Measurements from ENCODE around the gene CLCN1. TPM values are rescaled to one million over a fixed set of nuclear protein-coding genes. Genes with fewer than 3 reads are reported as not detected.

CLCN1 gene
- polyA plus RNA-seq, 2 of the 4 experiments (the other 2 are of a cell fraction) = 0.08 TPM; not detected in 1

DNA sequence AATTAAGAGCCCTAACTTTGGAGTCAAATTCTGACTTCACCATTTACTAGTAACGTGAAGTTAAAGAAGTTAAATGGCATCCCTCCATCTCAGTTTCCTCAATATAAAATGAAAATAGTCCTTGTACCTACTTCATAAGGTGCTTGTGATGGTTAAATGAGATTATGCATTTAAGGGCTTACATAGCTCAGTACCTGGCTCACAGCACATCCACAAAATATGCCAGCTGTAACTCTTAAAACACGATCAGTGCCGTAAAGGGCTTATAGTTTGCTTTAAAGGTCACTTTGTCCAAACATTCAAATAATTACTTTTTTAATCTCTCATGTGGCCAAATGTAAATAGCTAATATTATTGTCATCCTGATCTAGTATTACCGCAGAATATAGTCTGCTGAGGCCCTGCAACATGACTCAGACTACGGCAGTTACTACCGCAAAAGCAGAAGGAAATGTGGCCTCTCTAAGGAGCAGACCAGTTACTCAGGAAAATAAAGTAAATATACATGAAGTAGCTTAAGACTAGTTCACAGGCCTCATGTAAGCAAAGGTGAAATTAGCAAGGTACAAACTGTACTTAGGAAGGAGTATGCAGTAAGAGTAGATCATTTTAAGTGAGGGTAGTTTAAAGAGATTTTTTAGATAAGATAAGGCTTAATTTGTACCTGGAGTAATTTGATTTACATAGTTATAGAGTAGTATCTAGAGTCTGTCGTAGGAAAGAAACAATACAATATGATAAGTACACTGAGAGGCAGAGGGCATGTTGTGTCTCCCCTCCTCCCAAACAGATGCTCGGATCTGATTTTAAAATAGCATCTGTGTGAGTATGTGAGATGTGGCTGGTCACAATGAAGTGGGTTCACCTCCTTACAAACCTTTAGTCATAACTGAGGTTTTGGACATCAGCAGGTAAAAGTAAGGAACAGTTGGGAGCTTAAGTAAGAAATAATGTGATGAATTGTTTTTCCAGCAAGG lies 14.7 kb upstream of the CLCN1 start:
- ChIA-PET POLR2A (interaction anchor here (1.0 kb wide), 1 partner anchor 13 kb away, joined by 3 read pairs; the partner anchor contains the start of gene CASP2), CTCF (interaction anchor here (0.7 to 3.9 kb wide), 9 partner anchors 9 to 122 kb away, joined by 3 to 33 read pairs (median 3); partner anchors contain the start of genes CASP2 and GSTK1)
- Histone ChIP-seq H3K27ac (no peak overlapping the region), H3K9me3 (no peaks in the 10 kb centered on the region), H3K4me1 (peaks cover 1% of the 10 kb centered on the region; the same call in 1 of the 3 replicates), H3K4me2 (no peak overlapping the region), H3K4me3 (no peak overlapping the region)
- FAIRE-seq (no peak), DNase-seq (ENCODE audit: low read depth in 1 of 2, low spot score in 1 of 2) (no peak), ATAC-seq (no peak)
- TF ChIP-seq, protein P1, sequence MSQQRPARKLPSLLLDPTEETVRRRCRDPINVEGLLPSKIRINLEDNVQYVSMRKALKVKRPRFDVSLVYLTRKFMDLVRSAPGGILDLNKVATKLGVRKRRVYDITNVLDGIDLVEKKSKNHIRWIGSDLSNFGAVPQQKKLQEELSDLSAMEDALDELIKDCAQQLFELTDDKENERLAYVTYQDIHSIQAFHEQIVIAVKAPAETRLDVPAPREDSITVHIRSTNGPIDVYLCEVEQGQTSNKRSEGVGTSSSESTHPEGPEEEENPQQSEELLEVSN (IDR thresholded peaks at IDR 0.05; ENCODE audit: borderline replicate concordance, low read depth) = no peak
- no peak for TF ChIP-seq GATA3 (IDR thresholded peaks at IDR 0.05; ENCODE audit: borderline replicate concordance)
- TF ChIP-seq ZSCAN20 (CRISPR knock-in tag; IDR thresholded peaks at IDR 0.05) = no peak
- 91% methylated on average over 8 of the region's 8 CpGs for WGBS (ENCODE audit: missing lambda C conversion rate)

DNA sequence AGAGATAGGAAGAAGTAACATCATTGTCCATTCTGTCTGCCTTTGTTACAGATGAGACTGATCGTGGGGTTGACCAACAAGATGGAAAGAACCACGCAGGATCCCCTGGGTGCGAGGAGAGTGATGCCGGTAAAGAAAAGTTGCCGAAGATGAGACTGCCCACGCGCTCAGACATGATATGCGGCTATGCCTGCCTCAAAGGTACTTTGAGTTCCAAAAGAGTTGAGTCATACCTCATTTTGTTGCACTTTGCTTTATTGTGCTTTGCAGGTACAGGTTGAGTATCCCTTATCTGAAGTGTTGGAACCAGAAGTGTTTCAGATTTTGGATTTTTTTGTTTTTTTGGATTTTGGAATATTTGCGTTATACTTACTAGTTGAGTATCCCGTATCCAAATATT lies 12.2 kb upstream of the CLCN1 start:
- H3K4me2 ChIP-seq = no peak overlapping the region
- no peaks in the 10 kb centered on the region for H3K4me1 ChIP-seq
- POLR2A ChIA-PET = no interaction called here
- H3K9me3 ChIP-seq = no peaks in the 10 kb centered on the region
- CTCF ChIA-PET = no interaction called here
- ATAC-seq (no peak), DNase-seq (ENCODE audit: low read depth in 1 of 2, low spot score in 1 of 2) (no peak), FAIRE-seq (no peak)
- no peak for TF ChIP-seq HOXB13 (CRISPR knock-in tag; IDR thresholded peaks at IDR 0.05; ENCODE audit: low read depth)
- TF ChIP-seq, protein P2, sequence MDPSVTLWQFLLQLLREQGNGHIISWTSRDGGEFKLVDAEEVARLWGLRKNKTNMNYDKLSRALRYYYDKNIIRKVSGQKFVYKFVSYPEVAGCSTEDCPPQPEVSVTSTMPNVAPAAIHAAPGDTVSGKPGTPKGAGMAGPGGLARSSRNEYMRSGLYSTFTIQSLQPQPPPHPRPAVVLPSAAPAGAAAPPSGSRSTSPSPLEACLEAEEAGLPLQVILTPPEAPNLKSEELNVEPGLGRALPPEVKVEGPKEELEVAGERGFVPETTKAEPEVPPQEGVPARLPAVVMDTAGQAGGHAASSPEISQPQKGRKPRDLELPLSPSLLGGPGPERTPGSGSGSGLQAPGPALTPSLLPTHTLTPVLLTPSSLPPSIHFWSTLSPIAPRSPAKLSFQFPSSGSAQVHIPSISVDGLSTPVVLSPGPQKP (IDR thresholded peaks at IDR 0.05; ENCODE audit: low read depth, low read length) = no peak
- TF ChIP-seq TFCP2L1 (CRISPR knock-in tag; IDR thresholded peaks at IDR 0.05) = no peak
- TF ChIP-seq RCOR1 (IDR thresholded peaks at IDR 0.05; ENCODE audit: low read depth, low read length) = no peak
- TF ChIP-seq, protein P1 (IDR thresholded peaks at IDR 0.05; ENCODE audit: borderline replicate concordance, low read depth) = no peak
- H3K4me3 ChIP-seq = no peak overlapping the region
- WGBS (ENCODE audit: missing lambda C conversion rate) = 94% methylated on average over 10 of the region's 10 CpGs
- no peak overlapping the region for H3K27ac ChIP-seq

DNA sequence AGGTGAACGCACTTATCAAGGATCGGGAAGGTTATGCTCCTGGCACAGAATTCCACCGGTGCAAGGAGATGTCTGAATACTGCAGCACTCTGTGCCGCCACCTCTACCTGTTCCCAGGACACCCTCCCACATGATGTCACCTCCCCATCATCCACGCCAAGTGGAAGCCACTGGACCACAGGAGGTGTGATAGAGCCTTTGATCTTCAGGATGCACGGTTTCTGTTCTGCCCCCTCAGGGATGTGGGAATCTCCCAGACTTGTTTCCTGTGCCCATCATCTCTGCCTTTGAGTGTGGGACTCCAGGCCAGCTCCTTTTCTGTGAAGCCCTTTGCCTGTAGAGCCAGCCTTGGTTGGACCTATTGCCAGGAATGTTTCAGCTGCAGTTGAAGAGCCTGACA lies 11.0 kb upstream of the CLCN1 start:
- Histone ChIP-seq H3K27ac (no peak overlapping the region), H3K9me3 (no peaks in the 10 kb centered on the region), H3K4me3 (no peak overlapping the region), H3K4me1 (no peaks in the 10 kb centered on the region), H3K4me2 (no peak overlapping the region)
- CTCF ChIA-PET = interaction anchor here (0.9 to 3.4 kb wide), 16 partner anchors 9 to 116 kb away, joined by 3 to 37 read pairs (median 6); partner anchors contain the start of genes CASP2, CLCN1 and GSTK1
- peak in 1 of 2 experiments; percentile 13; a peak in 3 of 6 replicates for ATAC-seq
- FAIRE-seq = no peak
- TF ChIP-seq, protein P3, sequence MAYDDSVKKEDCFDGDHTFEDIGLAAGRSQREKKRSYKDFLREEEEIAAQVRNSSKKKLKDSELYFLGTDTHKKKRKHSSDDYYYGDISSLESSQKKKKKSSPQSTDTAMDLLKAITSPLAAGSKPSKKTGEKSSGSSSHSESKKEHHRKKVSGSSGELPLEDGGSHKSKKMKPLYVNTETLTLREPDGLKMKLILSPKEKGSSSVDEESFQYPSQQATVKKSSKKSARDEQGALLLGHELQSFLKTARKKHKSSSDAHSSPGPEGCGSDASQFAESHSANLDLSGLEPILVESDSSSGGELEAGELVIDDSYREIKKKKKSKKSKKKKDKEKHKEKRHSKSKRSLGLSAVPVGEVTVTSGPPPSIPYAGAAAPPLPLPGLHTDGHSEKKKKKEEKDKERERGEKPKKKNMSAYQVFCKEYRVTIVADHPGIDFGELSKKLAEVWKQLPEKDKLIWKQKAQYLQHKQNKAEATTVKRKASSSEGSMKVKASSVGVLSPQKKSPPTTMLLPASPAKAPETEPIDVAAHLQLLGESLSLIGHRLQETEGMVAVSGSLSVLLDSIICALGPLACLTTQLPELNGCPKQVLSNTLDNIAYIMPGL (CRISPR knock-in tag; IDR thresholded peaks at IDR 0.05; ENCODE audit: borderline replicate concordance) = no peak
- TF ChIP-seq, protein P4, sequence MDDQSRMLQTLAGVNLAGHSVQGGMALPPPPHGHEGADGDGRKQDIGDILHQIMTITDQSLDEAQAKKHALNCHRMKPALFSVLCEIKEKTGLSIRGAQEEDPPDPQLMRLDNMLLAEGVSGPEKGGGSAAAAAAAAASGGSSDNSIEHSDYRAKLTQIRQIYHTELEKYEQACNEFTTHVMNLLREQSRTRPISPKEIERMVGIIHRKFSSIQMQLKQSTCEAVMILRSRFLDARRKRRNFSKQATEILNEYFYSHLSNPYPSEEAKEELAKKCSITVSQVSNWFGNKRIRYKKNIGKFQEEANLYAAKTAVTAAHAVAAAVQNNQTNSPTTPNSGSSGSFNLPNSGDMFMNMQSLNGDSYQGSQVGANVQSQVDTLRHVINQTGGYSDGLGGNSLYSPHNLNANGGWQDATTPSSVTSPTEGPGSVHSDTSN (IDR thresholded peaks at IDR 0.05) = no peak
- no peak for TF ChIP-seq NFE2L2 (conservative IDR thresholded peaks at IDR 0.05; ENCODE audit: low read length)
- no peak for TF ChIP-seq POLR2A (IDR thresholded peaks at IDR 0.05; ENCODE audit: low read length)
- no peak for TF ChIP-seq CBX8 (IDR thresholded peaks at IDR 0.05)
- no peak for TF ChIP-seq ZC3H11A (IDR thresholded peaks at IDR 0.05)
- TF ChIP-seq, protein P5, sequence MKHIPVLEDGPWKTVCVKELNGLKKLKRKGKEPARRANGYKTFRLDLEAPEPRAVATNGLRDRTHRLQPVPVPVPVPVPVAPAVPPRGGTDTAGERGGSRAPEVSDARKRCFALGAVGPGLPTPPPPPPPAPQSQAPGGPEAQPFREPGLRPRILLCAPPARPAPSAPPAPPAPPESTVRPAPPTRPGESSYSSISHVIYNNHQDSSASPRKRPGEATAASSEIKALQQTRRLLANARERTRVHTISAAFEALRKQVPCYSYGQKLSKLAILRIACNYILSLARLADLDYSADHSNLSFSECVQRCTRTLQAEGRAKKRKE (CRISPR knock-in tag; IDR thresholded peaks at IDR 0.05; ENCODE audit: low read depth) = no peak
- TF ChIP-seq, protein P6, sequence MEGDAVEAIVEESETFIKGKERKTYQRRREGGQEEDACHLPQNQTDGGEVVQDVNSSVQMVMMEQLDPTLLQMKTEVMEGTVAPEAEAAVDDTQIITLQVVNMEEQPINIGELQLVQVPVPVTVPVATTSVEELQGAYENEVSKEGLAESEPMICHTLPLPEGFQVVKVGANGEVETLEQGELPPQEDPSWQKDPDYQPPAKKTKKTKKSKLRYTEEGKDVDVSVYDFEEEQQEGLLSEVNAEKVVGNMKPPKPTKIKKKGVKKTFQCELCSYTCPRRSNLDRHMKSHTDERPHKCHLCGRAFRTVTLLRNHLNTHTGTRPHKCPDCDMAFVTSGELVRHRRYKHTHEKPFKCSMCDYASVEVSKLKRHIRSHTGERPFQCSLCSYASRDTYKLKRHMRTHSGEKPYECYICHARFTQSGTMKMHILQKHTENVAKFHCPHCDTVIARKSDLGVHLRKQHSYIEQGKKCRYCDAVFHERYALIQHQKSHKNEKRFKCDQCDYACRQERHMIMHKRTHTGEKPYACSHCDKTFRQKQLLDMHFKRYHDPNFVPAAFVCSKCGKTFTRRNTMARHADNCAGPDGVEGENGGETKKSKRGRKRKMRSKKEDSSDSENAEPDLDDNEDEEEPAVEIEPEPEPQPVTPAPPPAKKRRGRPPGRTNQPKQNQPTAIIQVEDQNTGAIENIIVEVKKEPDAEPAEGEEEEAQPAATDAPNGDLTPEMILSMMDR (IDR thresholded peaks at IDR 0.05) = no peak
- no peak for TF ChIP-seq HEYL (CRISPR knock-in tag; IDR thresholded peaks at IDR 0.05)
- TF ChIP-seq MAZ (IDR thresholded peaks at IDR 0.05; ENCODE audit: borderline replicate concordance, low read depth, low read length) = no peak
- no peak for TF ChIP-seq EHMT2 (IDR thresholded peaks at IDR 0.05; ENCODE audit: low read depth)
- TF ChIP-seq KDM5A (IDR thresholded peaks at IDR 0.05) = no peak
- no peak for TF ChIP-seq TFCP2L1 (CRISPR knock-in tag; IDR thresholded peaks at IDR 0.05)
- no peak for TF ChIP-seq RARB (CRISPR knock-in tag; IDR thresholded peaks at IDR 0.05)
- TF ChIP-seq, protein P7, sequence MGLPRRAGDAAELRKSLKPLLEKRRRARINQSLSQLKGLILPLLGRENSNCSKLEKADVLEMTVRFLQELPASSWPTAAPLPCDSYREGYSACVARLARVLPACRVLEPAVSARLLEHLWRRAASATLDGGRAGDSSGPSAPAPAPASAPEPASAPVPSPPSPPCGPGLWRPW (IDR thresholded peaks at IDR 0.05) = no peak
- WGBS (ENCODE audit: missing lambda C conversion rate) = 87% methylated on average over 6 of the region's 6 CpGs
- DNase-seq (ENCODE audit: low read depth in 1 of 2, low spot score in 1 of 2) = no peak
- POLR2A ChIA-PET = no interaction called here
